SK-N-SH (cell line): Measurements from ENCODE around the gene TMEM209.

Experiments
- ELF1 ChIP-seq: IDR thresholded peaks from 2 replicates; pipeline ENCODE4 v1.4.0; 2012
- EZH2phosphoT487 ChIP-seq: fragments of 200-600 bp; sonication (generic); IDR thresholded peaks from 2 replicates; pipeline ENCODE4 v1.6.1; 2017; ENCODE audit warnings: low read depth, mixed run types, mild to moderate bottlenecking, antibody characterized with exemption, moderate library complexity, borderline replicate concordance
- GABPA ChIP-seq: IDR thresholded peaks from 2 replicates; pipeline ENCODE4 v1.4.0; 2012; ENCODE audit warnings: low read depth, mild to moderate bottlenecking
- NFIC ChIP-seq: IDR thresholded peaks from 2 replicates; pipeline ENCODE4 v1.4.0; 2012; ENCODE audit warnings: borderline replicate concordance
- POLR2AphosphoS5 ChIP-seq: IDR thresholded peaks from 2 replicates; pipeline ENCODE4 v1.6.1; 2012; ENCODE audit warnings: low read depth, low read length
- SIN3A ChIP-seq: IDR thresholded peaks from 2 replicates; pipeline ENCODE4 v1.6.1; 2012; ENCODE audit warnings: low read depth, mild to moderate bottlenecking, low read length, moderate library complexity, borderline replicate concordance
- SMC3 ChIP-seq: IDR thresholded peaks from 2 replicates; pipeline ENCODE4 v1.6.1; 2012; ENCODE audit warnings: low read depth, low read length, improper control_type of control experiment
- YY1 ChIP-seq: IDR thresholded peaks from 2 replicates; pipeline ENCODE4 v1.4.0; 2012; ENCODE audit warnings: low read depth, mild to moderate bottlenecking
- TF ChIP-seq, protein P1 (sequence below): fragments of 200-600 bp; sonication (generic); IDR thresholded peaks from 2 replicates; pipeline ENCODE4 v1.6.1; 2017; ENCODE audit warnings: antibody characterized with exemption, mild to moderate bottlenecking, moderate library complexity
- TF ChIP-seq, protein P2 (sequence below): IDR thresholded peaks from 2 replicates; pipeline ENCODE4 v1.4.0; 2012; ENCODE audit warnings: low read depth
- TF ChIP-seq, protein P3 (sequence below): fragments of 150-350 bp; IDR thresholded peaks from 2 replicates; pipeline ENCODE4 v1.6.1; 2017; ENCODE audit warnings: antibody characterized with exemption, low read length, low read depth, borderline replicate concordance

DNA sequence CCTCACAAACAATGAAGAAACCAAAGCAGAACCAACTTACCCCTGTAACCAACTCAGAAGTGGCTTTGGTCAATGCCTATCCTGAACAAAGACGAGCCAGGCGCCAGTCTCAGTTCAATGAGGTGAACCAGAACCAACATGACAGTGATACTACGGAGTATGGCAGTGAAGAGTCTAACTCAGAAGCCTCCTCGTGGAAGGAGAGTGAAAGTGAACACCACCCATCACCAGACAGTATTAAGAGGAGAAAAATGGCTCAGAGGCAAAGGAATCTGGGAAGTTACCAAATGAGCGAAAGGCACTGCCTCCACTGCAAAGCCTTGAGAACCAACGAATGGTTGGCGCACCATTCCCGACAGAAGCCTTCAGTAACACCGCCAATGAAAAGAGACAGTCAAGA lies 10.8 kb upstream of the TMEM209 start:
- TF ChIP-seq, protein P1, sequence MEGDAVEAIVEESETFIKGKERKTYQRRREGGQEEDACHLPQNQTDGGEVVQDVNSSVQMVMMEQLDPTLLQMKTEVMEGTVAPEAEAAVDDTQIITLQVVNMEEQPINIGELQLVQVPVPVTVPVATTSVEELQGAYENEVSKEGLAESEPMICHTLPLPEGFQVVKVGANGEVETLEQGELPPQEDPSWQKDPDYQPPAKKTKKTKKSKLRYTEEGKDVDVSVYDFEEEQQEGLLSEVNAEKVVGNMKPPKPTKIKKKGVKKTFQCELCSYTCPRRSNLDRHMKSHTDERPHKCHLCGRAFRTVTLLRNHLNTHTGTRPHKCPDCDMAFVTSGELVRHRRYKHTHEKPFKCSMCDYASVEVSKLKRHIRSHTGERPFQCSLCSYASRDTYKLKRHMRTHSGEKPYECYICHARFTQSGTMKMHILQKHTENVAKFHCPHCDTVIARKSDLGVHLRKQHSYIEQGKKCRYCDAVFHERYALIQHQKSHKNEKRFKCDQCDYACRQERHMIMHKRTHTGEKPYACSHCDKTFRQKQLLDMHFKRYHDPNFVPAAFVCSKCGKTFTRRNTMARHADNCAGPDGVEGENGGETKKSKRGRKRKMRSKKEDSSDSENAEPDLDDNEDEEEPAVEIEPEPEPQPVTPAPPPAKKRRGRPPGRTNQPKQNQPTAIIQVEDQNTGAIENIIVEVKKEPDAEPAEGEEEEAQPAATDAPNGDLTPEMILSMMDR = no peak
- TF ChIP-seq GABPA (no peak), SIN3A (no peak), NFIC (no peak), POLR2AphosphoS5 (no peak), EZH2phosphoT487 (no peak), SMC3 (no peak), ELF1 (no peak), YY1 (no peak)
- TF ChIP-seq, protein P2, sequence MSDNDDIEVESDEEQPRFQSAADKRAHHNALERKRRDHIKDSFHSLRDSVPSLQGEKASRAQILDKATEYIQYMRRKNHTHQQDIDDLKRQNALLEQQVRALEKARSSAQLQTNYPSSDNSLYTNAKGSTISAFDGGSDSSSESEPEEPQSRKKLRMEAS = no peak
- TF ChIP-seq, protein P3, sequence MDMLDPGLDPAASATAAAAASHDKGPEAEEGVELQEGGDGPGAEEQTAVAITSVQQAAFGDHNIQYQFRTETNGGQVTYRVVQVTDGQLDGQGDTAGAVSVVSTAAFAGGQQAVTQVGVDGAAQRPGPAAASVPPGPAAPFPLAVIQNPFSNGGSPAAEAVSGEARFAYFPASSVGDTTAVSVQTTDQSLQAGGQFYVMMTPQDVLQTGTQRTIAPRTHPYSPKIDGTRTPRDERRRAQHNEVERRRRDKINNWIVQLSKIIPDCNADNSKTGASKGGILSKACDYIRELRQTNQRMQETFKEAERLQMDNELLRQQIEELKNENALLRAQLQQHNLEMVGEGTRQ = no peak
